GM19452 (cell line): Measurements from ENCODE around the gene HACD3.
"Not testable (repeated sequence)": the region's sequence is repeated elsewhere in the genome, so short reads cannot be mapped to it uniquely, and the experiment has no call there.

Source experiments
- ATAC-seq: cut with Tn5 transposase; IDR thresholded peaks from one replicate; pipeline ENCODE4 v1.9.1; 2021; ENCODE audit not compliant: unreplicated experiment

HACD3 gene

GRCh38 chr15:65598468-65598867 lies 68.2 kb downstream of the HACD3 start:
- no peak for ATAC-seq

- ATAC-seq = no peak
Observed at GRCh38 chr15:65599677-65600076, 69.4 kb downstream of the HACD3 start.

- no peak for ATAC-seq
Observed at GRCh38 chr15:65603134-65603533, 72.9 kb downstream of the HACD3 start.

- no peak for ATAC-seq
Observed at GRCh38 chr15:65603559-65603958, 73.3 kb downstream of the HACD3 start.

GRCh38 chr15:65610871-65611718 lies 80.8 kb downstream of the HACD3 start, which contains the start of gene INTS14:
Gene INTS14 (minus strand): TSS chr15:65611131. CDS start chr15:65607380, 3,751 bp downstream.
- peak; percentile 94 for ATAC-seq

GRCh38 chr15:65611888-65612615 lies 81.8 kb downstream of the HACD3 start:
- no peak for ATAC-seq

GRCh38 chr15:65612616-65612946 lies 82.3 kb downstream of the HACD3 start:
- ATAC-seq = no peak

- no peak for ATAC-seq
Observed at GRCh38 chr15:65612949-65613744, 82.9 kb downstream of the HACD3 start.

GRCh38 chr15:65615887-65616286 lies 85.6 kb downstream of the HACD3 start:
- ATAC-seq = not testable (repeated sequence)

GRCh38 chr15:65618560-65619109 lies 88.4 kb downstream of the HACD3 start:
- ATAC-seq = no peak

- ATAC-seq = no peak
Observed at GRCh38 chr15:65619626-65620290, 89.5 kb downstream of the HACD3 start.

GRCh38 chr15:65620833-65621232 lies 90.6 kb downstream of the HACD3 start:
- no peak for ATAC-seq

GRCh38 chr15:65621638-65622037 lies 91.4 kb downstream of the HACD3 start, which contains the start of gene SLC24A1:
Gene SLC24A1 (plus strand): TSS chr15:65621938. CDS start chr15:65624081, 2,143 bp downstream.
- no peak for ATAC-seq

- ATAC-seq = no peak
Observed at GRCh38 chr15:65623103-65623502, 92.8 kb downstream of the HACD3 start.

GRCh38 chr15:65626856-65627255 lies 96.6 kb downstream of the HACD3 start:
- ATAC-seq = no peak
